Breast epithelium (tissue), 3 donors: ENCODE measurements around the gene CHD9.

Experiments
- CTCF ChIP-seq, 3 donors: fragments of 450-650 bp; IDR thresholded peaks; one replicate each; pipeline ENCODE4 v1.5.1; 2016 to 2017; ENCODE audit warnings: antibody characterized with exemption in 3 of 3, mild to moderate bottlenecking in 3 of 3, moderate library complexity in 3 of 3
- POLR2A ChIP-seq: fragments of 450-650 bp; IDR thresholded peaks from one replicate; pipeline ENCODE4 v1.6.1; 2016; ENCODE audit warnings: antibody characterized with exemption, mild to moderate bottlenecking, moderate library complexity
- POLR2AphosphoS5 ChIP-seq, 3 donors: sonication (generic); formaldehyde crosslinking; IDR thresholded peaks; one replicate each; pipeline ENCODE4 v1.6.1; 2017; ENCODE audit warnings: antibody characterized with exemption in 3 of 3

GRCh38 chr16:53297477-53297876 lies 242.7 kb downstream of the CHD9 start:
- TF ChIP-seq CTCF (IDR thresholded peaks at IDR 0.05): no peak
- no peak for TF ChIP-seq POLR2A
- no peak for TF ChIP-seq POLR2AphosphoS5 (IDR thresholded peaks at IDR 0.05)
